ENCODE data around the gene ZNF837.
"Not testable (repeated sequence)": the region's sequence is repeated elsewhere in the genome, so short reads cannot be mapped to it uniquely, and the experiment has no call there.

Gene ZNF837

GRCh38 chr19:58380662-58381459 lies at the start of gene ZNF837:
Gene ZNF837 (minus strand): TSS chr19:58381030. CDS start chr19:58369332, 11,698 bp downstream.
- FAIRE-seq = peak; percentile 97

GRCh38 chr19:58429745-58430144 lies 48.9 kb upstream of the ZNF837 start:
- no peak for FAIRE-seq

GRCh38 chr19:58428617-58429016 lies 47.8 kb upstream of the ZNF837 start:
- no peak for FAIRE-seq

- no peak for FAIRE-seq
Observed at GRCh38 chr19:58417071-58417470, 36.2 kb upstream of the ZNF837 start.

- FAIRE-seq = no peak
Observed at GRCh38 chr19:58416604-58417003, 35.8 kb upstream of the ZNF837 start.

- no peak for FAIRE-seq
Observed at GRCh38 chr19:58409010-58409790, 28.4 kb upstream of the ZNF837 start.

- FAIRE-seq = no peak
Observed at GRCh38 chr19:58408152-58409009, 27.6 kb upstream of the ZNF837 start, which contains the start of gene ZNF584. Gene ZNF584 (plus strand): TSS chr19:58408649. CDS start chr19:58409148, 499 bp downstream.

GRCh38 chr19:58407658-58408151 lies 26.9 kb upstream of the ZNF837 start:
- FAIRE-seq = no peak

GRCh38 chr19:58406818-58407657 lies 26.2 kb upstream of the ZNF837 start:
- FAIRE-seq = no peak

- not testable (repeated sequence) for FAIRE-seq
Observed at GRCh38 chr19:58403920-58404478, 23.2 kb upstream of the ZNF837 start.

GRCh38 chr19:58401840-58402421 lies 21.1 kb upstream of the ZNF837 start:
- FAIRE-seq = no peak

GRCh38 chr19:58400916-58401839 lies 20.3 kb upstream of the ZNF837 start:
- peak; percentile 61 for FAIRE-seq

GRCh38 chr19:58400316-58400915 lies 19.6 kb upstream of the ZNF837 start:
- no peak for FAIRE-seq

GRCh38 chr19:58399903-58400302 lies 19.1 kb upstream of the ZNF837 start:
- no peak for FAIRE-seq

- no peak for FAIRE-seq
Observed at GRCh38 chr19:58398545-58398944, 17.7 kb upstream of the ZNF837 start.

GRCh38 chr19:58398087-58398486 lies 17.3 kb upstream of the ZNF837 start:
- no peak for FAIRE-seq

GRCh38 chr19:58397533-58398037 lies 16.8 kb upstream of the ZNF837 start:
- FAIRE-seq = no peak

- FAIRE-seq = no peak
Observed at GRCh38 chr19:58396691-58397532, 16.1 kb upstream of the ZNF837 start.

All from islet of Langerhans (tissue), 1 donor.